ENCODE measurements around the gene AMIGO3.
"Not testable (repeated sequence)": the region's sequence is repeated elsewhere in the genome, so short reads cannot be mapped to it uniquely, and the experiment has no call there.

AMIGO3 gene

GRCh38 chr3:49686769-49687423, 32.6 kb downstream of the AMIGO3 start:
- not testable (repeated sequence) for DNase-seq

- DNase-seq = not testable (repeated sequence)
These were observed 33.1 kb downstream of the AMIGO3 start for GRCh38 chr3:49686346-49686745.

- DNase-seq = not testable (repeated sequence)
These were observed 33.6 kb downstream of the AMIGO3 start for GRCh38 chr3:49685846-49686245.

GRCh38 chr3:49685103-49685502, 34.4 kb downstream of the AMIGO3 start:
- DNase-seq = not testable (repeated sequence)

- DNase-seq = not testable (repeated sequence)
These were observed 35.0 kb downstream of the AMIGO3 start for GRCh38 chr3:49684453-49684852.

GRCh38 chr3:49683162-49683561, 36.3 kb downstream of the AMIGO3 start:
- no peak for DNase-seq

GRCh38 chr3:49681543-49681942, 37.9 kb downstream of the AMIGO3 start:
- no peak for DNase-seq

- no peak for DNase-seq
These were observed 38.3 kb downstream of the AMIGO3 start for GRCh38 chr3:49681232-49681522.

GRCh38 chr3:49680493-49681231, 38.8 kb downstream of the AMIGO3 start:
- no peak for DNase-seq

GRCh38 chr3:49675912-49676311, 43.6 kb downstream of the AMIGO3 start:
- DNase-seq = no peak

- no peak for DNase-seq
These were observed 44.9 kb downstream of the AMIGO3 start for GRCh38 chr3:49674497-49674983.

- no peak for DNase-seq
These were observed 45.6 kb downstream of the AMIGO3 start, which contains the start of gene APEH for GRCh38 chr3:49673715-49674496. APEH (plus strand) TSS chr3:49674351; CDS start chr3:49674402, 51 bp downstream.

GRCh38 chr3:49673121-49673714, 46.3 kb downstream of the AMIGO3 start:
- no peak for DNase-seq

- no peak for DNase-seq
These were observed 47.9 kb downstream of the AMIGO3 start for GRCh38 chr3:49671291-49672288.

GRCh38 chr3:49670940-49671290, 48.6 kb downstream of the AMIGO3 start:
- no peak for DNase-seq

GRCh38 chr3:49669352-49669751, 50.1 kb downstream of the AMIGO3 start:
- DNase-seq = no peak

GRCh38 chr3:49668861-49669260, 50.6 kb downstream of the AMIGO3 start:
- DNase-seq = no peak

GRCh38 chr3:49668414-49668797, 51.1 kb downstream of the AMIGO3 start:
- no peak for DNase-seq

GRCh38 chr3:49667701-49668413, 51.6 kb downstream of the AMIGO3 start:
- no peak for DNase-seq

Data from DMS79 (cell line).